Small intestine (tissue), 7 donors: ENCODE measurements around the gene CFAP97. TPM values are rescaled to one million over a fixed set of nuclear protein-coding genes. Genes with fewer than 3 reads are reported as not detected.
"Not testable (repeated sequence)": the region's sequence is repeated elsewhere in the genome, so short reads cannot be mapped to it uniquely, and the experiment has no call there.

ENCODE experiments used
- DNase-seq, 2 donors: peaks; one replicate each; pipeline versions ENCODE4 v3.0.0 to v3.0.0-alpha.2; 2013
- FAIRE-seq: peaks from 2 replicates; lab custom pipeline; 2012; peaks lifted over from hg19 to GRCh38; lab: Jason Lieb, UNC
- H3K27ac ChIP-seq, 3 donors: one replicate each; pipeline ENCODE4 v1.5.1; 2013; ENCODE audit warnings: low read length in 2 of 3, mild to moderate bottlenecking in 2 of 3, control low read depth in 1 of 3, inconsistent platforms in 1 of 3, low read depth in 1 of 3, moderate library complexity in 1 of 3
- H3K27me3 ChIP-seq, 3 donors: one replicate each; pipeline ENCODE4 v1.6.1; 2013; ENCODE audit warnings: low read length in 3 of 3, inconsistent platforms in 1 of 3; ENCODE audit not compliant: control insufficient read depth in 3 of 3, insufficient read depth in 3 of 3
- H3K36me3 ChIP-seq, 3 donors: one replicate each; pipeline ENCODE4 v1.6.1; 2013; ENCODE audit warnings: low read length in 3 of 3, inconsistent platforms in 1 of 3, low read depth in 1 of 3, mild to moderate bottlenecking in 1 of 3, moderate library complexity in 1 of 3; ENCODE audit not compliant: control insufficient read depth in 3 of 3, insufficient read depth in 2 of 3
- H3K4me1 ChIP-seq, 3 donors: one replicate each; pipeline ENCODE4 v1.6.1; 2013; ENCODE audit warnings: low read length in 2 of 3, inconsistent platforms in 1 of 3, low read depth in 1 of 3, mild to moderate bottlenecking in 1 of 3, moderate library complexity in 1 of 3; ENCODE audit not compliant: control insufficient read depth in 3 of 3, insufficient read depth in 2 of 3
- H3K4me3 ChIP-seq, 3 donors: one replicate each; pipeline ENCODE4 v1.5.1; 2013; ENCODE audit warnings: low read length in 3 of 3, control low read depth in 1 of 3, inconsistent platforms in 1 of 3, low read depth in 1 of 3, mild to moderate bottlenecking in 1 of 3, moderate library complexity in 1 of 3
- H3K9me3 ChIP-seq, 2 donors: one replicate each; pipeline ENCODE4 v1.6.1; 2013; ENCODE audit warnings: low read depth in 1 of 2, low read length in 1 of 2; ENCODE audit not compliant: control insufficient read depth in 2 of 2, insufficient read depth in 1 of 2
- WGBS, 3 donors: extraction: QIAGEN DNeasy Blood & Tissue Kit; methylation state at CpG; one replicate each; pipeline ENCODE4 v1.1.7; 2013; 5-methylcytosine and 5-hydroxymethylcytosine counted together
- polyA plus RNA-seq, 4 donors: library from polyadenylated mRNA; stranded (reverse) in 3 of 4; unstranded in 1 of 4; fragments of 200-250 nt in 3 of 4; fragments of 120-200 nt in 1 of 4; gene quantifications; one replicate each; pipeline versions ENCODE4 v1.2.1 to v1.2.3, GENCODE V29; 2013
- donor health status: healthy with polysubstance abuse.
- donor health status: control.
- donor health status: control.
- donor health status: Bipolar disorder and iron deficiency.
- donor health status: healthy.

The CFAP97 gene
- polyA plus RNA-seq, 4 donors, result 1.6 to 19.7 (median 5.5) TPM

DNA sequence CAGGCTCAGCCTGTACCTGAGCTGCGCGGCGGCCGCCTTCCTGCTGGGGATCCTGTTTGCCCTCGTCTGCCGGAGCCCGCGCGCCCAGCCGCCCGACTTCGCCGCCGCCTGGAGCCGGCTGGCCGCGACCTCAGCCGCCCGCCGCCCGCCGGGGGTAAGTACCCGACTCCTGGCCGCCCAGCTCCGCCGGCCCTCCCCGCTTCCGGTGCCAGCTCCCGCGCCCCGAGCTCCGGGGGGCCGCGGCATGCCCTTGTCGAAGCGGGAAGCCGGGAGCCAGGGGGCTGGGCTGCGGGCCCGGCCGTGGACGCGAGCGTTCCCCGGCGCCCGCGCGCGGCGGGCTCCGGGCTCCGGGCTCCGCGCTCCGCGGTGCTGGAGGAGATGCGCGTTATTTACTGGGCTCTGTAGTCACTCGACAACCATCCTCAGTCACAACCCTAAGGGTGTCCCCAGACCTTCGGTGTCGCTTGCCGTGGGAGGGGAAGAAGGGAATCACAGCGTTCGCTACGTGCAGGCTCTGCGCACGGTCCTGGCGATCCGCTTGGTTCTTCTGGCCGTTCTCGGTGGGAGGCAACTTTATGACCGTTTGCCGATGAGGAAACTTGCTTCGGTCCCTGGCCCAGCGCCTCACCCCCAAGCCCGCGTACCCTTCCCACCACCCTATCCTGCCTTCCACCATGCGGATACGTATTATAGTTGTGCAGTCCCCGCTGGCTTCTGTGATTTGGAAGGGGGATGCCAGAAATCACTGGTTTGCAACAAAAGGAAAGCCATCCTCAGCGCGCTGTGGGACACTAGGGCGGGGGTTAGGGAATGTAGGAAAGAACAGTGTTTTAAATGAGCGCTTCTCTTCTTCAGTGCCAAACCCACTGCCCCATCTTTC, 6.5 kb upstream of the CFAP97 start:
- Histone ChIP-seq H3K27ac (peak overlapping the region; percentile 36 to 71 (median 53)), H3K36me3 (peaks cover 0 to 4% (median 0%) of the 10 kb centered on the region in 3 donors), H3K4me1 (peaks cover 0 to 13% (median 5%) of the 10 kb centered on the region in 3 donors), H3K9me3 (no peaks in the 10 kb centered on the region), H3K4me3 (peak overlapping the region; percentile 64 to 90 (median 79)), H3K27me3 (no peaks in the 10 kb centered on the region)
- DNase-seq (peak; percentile 31 to 78), FAIRE-seq (no peak)
- 1% methylated on average over 63 to 84 of the region's 84 CpGs for WGBS, 3 donors

DNA sequence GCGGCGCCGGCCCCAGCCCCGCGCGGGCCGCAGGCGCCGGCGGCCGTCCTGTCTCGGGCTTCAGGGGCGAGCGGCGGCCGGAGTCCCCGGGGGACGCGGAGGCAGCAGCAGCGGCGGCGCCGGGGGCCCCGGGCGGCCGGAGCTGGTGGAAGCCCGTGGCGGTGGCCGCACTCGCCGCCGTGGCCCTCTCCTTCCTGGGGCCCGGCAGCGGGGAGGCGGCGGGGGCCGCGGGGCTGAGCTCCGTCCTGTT, 6.0 kb upstream of the CFAP97 start:
- DNase-seq, H3K9me3 ChIP-seq, H3K27me3 ChIP-seq, FAIRE-seq, H3K36me3 ChIP-seq: not testable (repeated sequence)
- H3K27ac ChIP-seq, result peak overlapping the region in 2 of 3 donors; percentile 53 to 71
- H3K4me1 ChIP-seq, result peaks cover 0 to 15% (median 5%) of the 10 kb centered on the region in 3 donors
- WGBS, 3 donors, result 0 to 3% (median 1%) methylated on average over 14 to 39 of the region's 39 CpGs
- peak overlapping the region; percentile 64 to 90 (median 79) for H3K4me3 ChIP-seq

DNA sequence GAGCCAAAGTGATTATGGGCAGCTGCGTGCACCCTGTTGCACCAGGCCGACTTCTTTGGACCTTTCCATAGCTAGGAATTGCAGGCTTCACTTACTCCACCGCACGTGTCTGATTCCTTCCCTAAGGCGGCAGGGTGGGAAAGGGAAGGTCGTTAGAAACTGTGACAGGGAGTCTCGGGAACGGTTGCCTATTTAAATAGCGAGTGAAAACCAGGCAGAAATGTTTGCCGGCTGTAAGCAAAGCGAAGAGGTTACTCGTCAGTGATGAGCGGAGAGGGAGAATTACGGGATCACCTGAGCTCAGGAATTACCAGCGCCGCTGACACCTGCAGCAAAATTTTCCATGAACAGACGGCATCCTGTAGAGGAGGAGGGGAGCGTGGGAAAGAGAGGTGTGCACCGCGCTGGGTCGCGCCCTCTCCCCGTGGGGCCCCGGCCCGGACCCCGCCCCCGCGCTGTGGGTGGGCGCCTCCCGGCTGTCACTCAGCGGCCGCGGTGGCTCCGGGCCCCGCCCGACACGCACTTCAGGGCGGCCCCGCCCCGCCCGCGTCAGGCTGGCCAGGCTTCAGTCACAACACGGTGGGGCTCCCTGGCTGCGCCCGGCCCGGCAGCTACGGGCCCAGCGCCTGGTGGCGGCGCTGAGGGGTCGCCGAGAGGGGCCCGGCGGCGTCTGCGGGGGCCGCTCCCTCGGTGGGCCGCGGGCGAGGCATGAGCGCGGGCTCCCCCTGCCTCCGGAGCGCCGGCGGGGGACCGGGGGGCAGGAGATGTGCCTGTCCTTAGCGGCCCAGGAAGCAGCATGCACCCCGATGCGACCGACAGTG, 5.4 kb upstream of the CFAP97 start, which contains the start of gene SNX25:
SNX25 (plus strand) TSS at position 568 of the 821 bp plus-strand sequence; CDS start at position 797, 229 bp downstream.
- H3K4me3 ChIP-seq, result peak within 1 kb of the TSS; percentile 64 to 90 (median 79)
- FAIRE-seq (no peak), DNase-seq (peak; percentile 80 to 95)
- H3K27me3 ChIP-seq, result no peaks in the 10 kb centered on the region
- H3K36me3 ChIP-seq, result peaks cover 0 to 4% (median 0%) of the 10 kb centered on the region in 3 donors
- 1% methylated on average over 38 to 72 of the region's 72 CpGs for WGBS, 3 donors
- peaks cover 2 to 20% (median 5%) of the 10 kb centered on the region in 3 donors for H3K4me1 ChIP-seq
- H3K9me3 ChIP-seq, result no peaks in the 10 kb centered on the region
- peak within 1 kb of the TSS; percentile 53 to 86 (median 71) for H3K27ac ChIP-seq

DNA sequence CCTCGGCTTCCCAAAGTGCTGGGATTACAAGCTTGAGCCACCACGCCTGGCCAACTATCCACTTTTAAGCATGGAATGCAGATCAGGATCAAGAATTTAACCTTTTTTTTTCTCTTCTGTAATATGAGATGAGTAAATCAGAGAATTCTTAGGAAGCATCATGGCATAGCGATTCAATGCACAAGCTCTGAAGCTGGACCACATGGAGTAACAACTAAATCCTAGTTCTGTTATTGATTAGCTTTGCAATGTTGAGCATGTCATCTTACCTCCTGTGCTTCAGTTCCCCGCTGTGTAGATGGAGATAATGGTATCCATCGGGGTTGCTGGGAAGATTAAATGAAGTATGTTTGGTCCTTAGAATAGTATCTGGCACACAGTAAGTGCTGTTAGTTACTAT, 3.7 kb upstream of the CFAP97 start:
- Histone ChIP-seq H3K4me3 (no peak overlapping the region), H3K9me3 (no peaks in the 10 kb centered on the region), H3K27ac (no peak overlapping the region), H3K4me1 (peaks cover 2 to 25% (median 5%) of the 10 kb centered on the region in 3 donors), H3K36me3 (peaks cover 0 to 1% (median 0%) of the 10 kb centered on the region in 3 donors), H3K27me3 (no peaks in the 10 kb centered on the region)
- DNase-seq (no peak), FAIRE-seq (no peak)
- WGBS, 3 donors, result 92 to 94% (median 94%) methylated on average over 5 of the region's 5 CpGs

DNA sequence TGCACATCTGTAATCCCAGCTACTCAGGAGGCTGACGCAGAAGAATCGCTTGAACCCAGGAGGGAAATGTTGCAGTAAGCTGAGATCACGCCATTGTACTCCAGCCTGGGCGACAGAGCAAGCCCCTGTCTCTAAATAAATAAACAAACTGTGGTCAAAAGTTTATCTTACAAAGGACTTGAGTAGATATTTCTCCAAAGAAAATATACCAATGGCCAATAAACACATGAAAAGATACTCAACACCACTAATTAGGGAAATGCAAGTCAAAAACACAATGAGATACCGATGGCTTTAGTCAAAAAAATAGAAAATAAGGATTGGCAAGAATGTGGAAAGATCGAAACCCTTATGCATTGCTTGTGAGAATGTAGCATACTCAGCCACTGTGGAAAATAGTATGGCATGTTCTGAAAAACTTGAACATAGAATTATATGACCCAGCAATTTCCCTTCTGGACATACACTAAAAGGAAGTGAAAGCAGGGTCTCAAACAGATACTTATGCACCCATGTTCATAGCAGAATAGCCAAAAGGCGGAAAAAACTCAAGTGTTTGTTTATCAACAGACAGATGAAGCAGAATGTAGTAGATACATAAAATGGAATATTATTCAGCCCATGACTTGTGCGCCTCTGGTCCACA, 2.0 kb upstream of the CFAP97 start:
- Histone ChIP-seq H3K27ac (no peak overlapping the region), H3K27me3 (no peaks in the 10 kb centered on the region), H3K4me3 (no peak overlapping the region), H3K9me3 (no peaks in the 10 kb centered on the region), H3K4me1 (peaks cover 1 to 30% (median 2%) of the 10 kb centered on the region in 3 donors), H3K36me3 (no peaks in the 10 kb centered on the region)
- 88 to 92% (median 89%) methylated on average over 8 of the region's 8 CpGs for WGBS, 3 donors
- DNase-seq (no peak), FAIRE-seq (no peak)

DNA sequence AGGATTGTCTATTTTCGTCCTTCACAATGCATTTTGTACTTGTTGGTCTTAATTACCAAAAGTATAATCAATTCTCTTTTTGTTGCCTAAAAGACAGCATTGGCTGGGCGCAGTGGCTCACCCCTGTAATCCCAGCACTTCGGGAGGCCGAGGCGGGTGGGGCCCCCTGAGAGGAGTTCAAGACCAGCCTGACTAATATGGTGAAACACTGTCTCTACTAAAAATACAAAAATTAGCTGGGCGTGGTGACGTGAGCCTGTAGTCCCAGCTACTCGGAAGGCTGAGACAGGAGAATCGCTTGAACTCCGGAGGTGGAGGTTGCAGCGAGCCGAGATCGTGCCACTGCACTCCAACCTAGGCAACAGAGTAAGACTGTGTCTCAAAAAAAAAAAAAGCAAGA, 1.3 kb upstream of the CFAP97 start:
- DNase-seq, H3K36me3 ChIP-seq, FAIRE-seq, H3K27me3 ChIP-seq, H3K27ac ChIP-seq, H3K4me3 ChIP-seq, H3K9me3 ChIP-seq: not testable (repeated sequence)
- peaks cover 0 to 30% (median 2%) of the 10 kb centered on the region in 3 donors for H3K4me1 ChIP-seq
- WGBS, 3 donors, result 82 to 88% (median 83%) methylated on average over 13 of the region's 13 CpGs

DNA sequence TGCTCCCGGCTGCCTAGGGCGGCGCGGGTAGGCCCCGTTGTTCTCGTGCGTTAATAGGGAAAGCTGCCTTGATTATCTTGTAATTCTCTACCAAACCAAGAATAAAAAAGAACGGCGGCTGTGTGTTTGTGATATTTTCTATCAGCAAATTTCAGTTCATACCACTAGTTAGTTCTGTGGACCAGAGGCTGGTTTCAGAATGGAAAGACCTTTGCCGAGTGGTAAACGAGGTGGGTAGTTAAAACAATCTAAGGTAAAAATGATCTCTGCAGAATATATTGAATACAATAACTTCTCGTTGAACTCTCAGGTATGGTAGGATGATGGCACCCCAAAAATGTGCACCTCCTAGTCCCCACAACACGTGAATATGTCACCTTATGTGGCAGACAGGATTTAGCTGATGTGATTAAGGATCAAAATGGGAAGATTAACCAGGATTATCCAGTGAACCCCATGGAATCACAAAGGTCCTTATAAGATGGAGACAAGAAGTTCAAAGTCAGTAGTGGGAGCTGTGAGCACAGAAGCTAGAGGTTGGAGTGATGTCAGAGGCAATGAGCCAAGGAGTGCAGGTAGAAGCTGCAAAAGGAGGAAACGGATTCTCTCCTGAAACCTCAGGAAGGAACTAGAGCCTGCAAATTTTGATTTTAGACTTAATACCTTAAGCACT, 574 bp upstream of the CFAP97 start:
- H3K4me3 ChIP-seq, result peak overlapping the region; percentile 45 to 93 (median 67)
- FAIRE-seq, result no peak
- H3K27ac ChIP-seq, result peak overlapping the region; percentile 59 to 95 (median 84)
- no peaks in the 10 kb centered on the region for H3K9me3 ChIP-seq
- no peaks in the 10 kb centered on the region for H3K27me3 ChIP-seq
- peaks cover 0 to 30% (median 2%) of the 10 kb centered on the region in 3 donors for H3K4me1 ChIP-seq
- H3K36me3 ChIP-seq, result peaks cover 0 to 5% (median 0%) of the 10 kb centered on the region in 3 donors
- 3 to 5% (median 3%) methylated on average over 14 of the region's 14 CpGs for whole genome bisulfite sequencing, 3 donors
- peak; percentile 24 to 26 for DNase-seq
